ENCODE results near the gene ITGA1. TPM values are rescaled to one million over a fixed set of nuclear protein-coding genes. Genes with fewer than 3 reads are reported as not detected.

ITGA1 gene
- total and polyA plus RNA-seq, 2 of the 13 experiments (the other 11 are each of a cell fraction or from before 2014, with no cell fraction given): 23.1 to 28.6 TPM

DNA sequence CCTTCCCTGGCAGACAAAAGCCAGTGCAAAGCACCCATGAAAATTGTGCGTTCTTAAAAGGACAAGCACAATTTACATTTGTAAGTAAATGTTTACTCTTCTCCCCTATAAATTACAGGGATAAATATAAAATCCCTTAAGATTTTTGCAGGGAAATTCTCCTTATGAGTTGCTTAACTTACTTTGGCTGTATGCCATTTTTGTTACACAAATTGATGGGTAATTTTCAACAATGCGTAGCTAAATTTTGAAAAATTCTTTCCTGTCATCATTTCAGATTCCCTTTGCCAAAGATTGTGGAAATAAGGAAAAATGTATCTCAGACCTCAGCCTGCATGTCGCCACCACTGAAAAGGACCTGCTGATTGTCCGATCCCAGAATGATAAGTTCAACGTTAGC lies 137.3 kb downstream of the ITGA1 start:
- no peaks in the 10 kb centered on the region for H3K4me1 ChIP-seq (ENCODE audit: insufficient read depth, low read length)
- ChIA-PET POLR2A (no interaction called here), CTCF (ENCODE audit: low intra/inter-chr PET ratio, low total read pairs) (no interaction called here)
- H3K9ac ChIP-seq (ENCODE audit: insufficient read depth, low read depth, low read length): no peak overlapping the region
- BruUV-seq (replicated peaks): no TSS peak
- intact Hi-C loops (cut with micrococcal nuclease; ENCODE audit: unreplicated experiment): no loop called here
- H3K4me3 ChIP-seq (replicated peaks in 1 of 3; ENCODE audit: insufficient read depth in 1 of 3, low read depth in 2 of 3, low read length in 3 of 3): no peak overlapping the region
- H3K36me3 ChIP-seq (replicated peaks in 1 of 2; ENCODE audit: control insufficient read depth in 1 of 2, insufficient read depth in 2 of 2, low read length in 2 of 2): peaks cover 0 to 3% of the 10 kb centered on the region in 2 experiments; a peak in 1 of 5 replicates
- 97% methylated on average over 5 of the region's 5 CpGs for WGBS (ENCODE audit: low lambda C conversion rate)
- ATAC-seq: no peak
- H4K20me1 ChIP-seq (ENCODE audit: insufficient read depth, low read length): no peaks in the 10 kb centered on the region
- H3K27ac ChIP-seq (ENCODE audit: extremely low read length, insufficient read depth, low read length): no peak overlapping the region
- no peak for FAIRE-seq
- no peak overlapping the region for H2AFZ ChIP-seq (ENCODE audit: low read length)
- no peaks in the 10 kb centered on the region for H3K79me2 ChIP-seq (ENCODE audit: insufficient read depth, low read length)
- no peak overlapping the region for H3K4me2 ChIP-seq (ENCODE audit: low read depth, low read length)
- no peak for DNase-seq (ENCODE audit: low spot score)
- no peaks in the 10 kb centered on the region for H3K9me3 ChIP-seq (ENCODE audit: low read length)
- in situ Hi-C loops (cut with HindIII; ENCODE audit: extremely low pct_ligation_motif_present, low pct_unique_long_range_greater_than_20kb): no loop called here
- no peak for TF ChIP-seq GATAD1 (CRISPR knock-in tag; IDR thresholded peaks at IDR 0.05)
- no peak for TF ChIP-seq GLI4 (CRISPR knock-in tag; IDR thresholded peaks at IDR 0.05; ENCODE audit: borderline replicate concordance)
- TF ChIP-seq, protein P1, sequence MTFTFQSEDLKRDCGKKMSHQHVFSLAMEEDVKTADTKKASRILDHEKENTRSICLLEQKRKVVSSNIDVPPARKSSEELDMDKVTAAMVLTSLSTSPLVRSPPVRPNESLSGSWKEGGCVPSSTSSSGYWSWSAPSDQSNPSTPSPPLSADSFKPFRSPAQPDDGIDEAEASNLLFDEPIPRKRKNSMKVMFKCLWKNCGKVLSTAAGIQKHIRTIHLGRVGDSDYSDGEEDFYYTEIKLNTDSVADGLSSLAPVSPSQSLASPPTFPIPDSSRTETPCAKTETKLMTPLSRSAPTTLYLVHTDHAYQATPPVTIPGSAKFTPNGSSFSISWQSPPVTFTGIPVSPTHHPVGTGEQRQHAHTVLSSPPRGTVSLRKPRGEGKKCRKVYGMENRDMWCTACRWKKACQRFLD (CRISPR knock-in tag; IDR thresholded peaks at IDR 0.05; ENCODE audit: borderline replicate concordance): no peak
- TF ChIP-seq ZNF264 (CRISPR knock-in tag; IDR thresholded peaks at IDR 0.05): no peak
- TF ChIP-seq KLF11 (CRISPR knock-in tag; IDR thresholded peaks at IDR 0.05): no peak
- TF ChIP-seq SP1 (IDR thresholded peaks at IDR 0.05): no peak
- no peak for TF ChIP-seq SP1 (CRISPR knock-in tag; IDR thresholded peaks at IDR 0.05)
- no peak for TF ChIP-seq ZNF839 (CRISPR knock-in tag; IDR thresholded peaks at IDR 0.05; ENCODE audit: borderline replicate concordance)
- TF ChIP-seq ZEB1 (IDR thresholded peaks at IDR 0.05; ENCODE audit: insufficient replicate concordance, low read depth): no peak
- TF ChIP-seq JUN (CRISPR knock-in tag; IDR thresholded peaks at IDR 0.05): no peak
- TF ChIP-seq ZNF652 (CRISPR knock-in tag; IDR thresholded peaks at IDR 0.05; ENCODE audit: borderline replicate concordance, low read depth): no peak
- no peak for TF ChIP-seq HHEX (CRISPR knock-in tag; IDR thresholded peaks at IDR 0.05)
- no peak for TF ChIP-seq NFE2L1 (CRISPR knock-in tag; IDR thresholded peaks at IDR 0.05; ENCODE audit: borderline replicate concordance)
- TF ChIP-seq, protein P2, sequence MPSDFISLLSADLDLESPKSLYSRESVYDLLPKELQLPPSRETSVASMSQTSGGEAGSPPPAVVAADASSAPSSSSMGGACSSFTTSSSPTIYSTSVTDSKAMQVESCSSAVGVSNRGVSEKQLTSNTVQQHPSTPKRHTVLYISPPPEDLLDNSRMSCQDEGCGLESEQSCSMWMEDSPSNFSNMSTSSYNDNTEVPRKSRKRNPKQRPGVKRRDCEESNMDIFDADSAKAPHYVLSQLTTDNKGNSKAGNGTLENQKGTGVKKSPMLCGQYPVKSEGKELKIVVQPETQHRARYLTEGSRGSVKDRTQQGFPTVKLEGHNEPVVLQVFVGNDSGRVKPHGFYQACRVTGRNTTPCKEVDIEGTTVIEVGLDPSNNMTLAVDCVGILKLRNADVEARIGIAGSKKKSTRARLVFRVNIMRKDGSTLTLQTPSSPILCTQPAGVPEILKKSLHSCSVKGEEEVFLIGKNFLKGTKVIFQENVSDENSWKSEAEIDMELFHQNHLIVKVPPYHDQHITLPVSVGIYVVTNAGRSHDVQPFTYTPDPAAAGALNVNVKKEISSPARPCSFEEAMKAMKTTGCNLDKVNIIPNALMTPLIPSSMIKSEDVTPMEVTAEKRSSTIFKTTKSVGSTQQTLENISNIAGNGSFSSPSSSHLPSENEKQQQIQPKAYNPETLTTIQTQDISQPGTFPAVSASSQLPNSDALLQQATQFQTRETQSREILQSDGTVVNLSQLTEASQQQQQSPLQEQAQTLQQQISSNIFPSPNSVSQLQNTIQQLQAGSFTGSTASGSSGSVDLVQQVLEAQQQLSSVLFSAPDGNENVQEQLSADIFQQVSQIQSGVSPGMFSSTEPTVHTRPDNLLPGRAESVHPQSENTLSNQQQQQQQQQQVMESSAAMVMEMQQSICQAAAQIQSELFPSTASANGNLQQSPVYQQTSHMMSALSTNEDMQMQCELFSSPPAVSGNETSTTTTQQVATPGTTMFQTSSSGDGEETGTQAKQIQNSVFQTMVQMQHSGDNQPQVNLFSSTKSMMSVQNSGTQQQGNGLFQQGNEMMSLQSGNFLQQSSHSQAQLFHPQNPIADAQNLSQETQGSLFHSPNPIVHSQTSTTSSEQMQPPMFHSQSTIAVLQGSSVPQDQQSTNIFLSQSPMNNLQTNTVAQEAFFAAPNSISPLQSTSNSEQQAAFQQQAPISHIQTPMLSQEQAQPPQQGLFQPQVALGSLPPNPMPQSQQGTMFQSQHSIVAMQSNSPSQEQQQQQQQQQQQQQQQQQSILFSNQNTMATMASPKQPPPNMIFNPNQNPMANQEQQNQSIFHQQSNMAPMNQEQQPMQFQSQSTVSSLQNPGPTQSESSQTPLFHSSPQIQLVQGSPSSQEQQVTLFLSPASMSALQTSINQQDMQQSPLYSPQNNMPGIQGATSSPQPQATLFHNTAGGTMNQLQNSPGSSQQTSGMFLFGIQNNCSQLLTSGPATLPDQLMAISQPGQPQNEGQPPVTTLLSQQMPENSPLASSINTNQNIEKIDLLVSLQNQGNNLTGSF (CRISPR knock-in tag; IDR thresholded peaks at IDR 0.05): no peak
- no peak for TF ChIP-seq JUND (CRISPR knock-in tag; IDR thresholded peaks at IDR 0.05)
- no peak for TF ChIP-seq ZSCAN31 (CRISPR knock-in tag; IDR thresholded peaks at IDR 0.05; ENCODE audit: low read depth)
- TF ChIP-seq KAT7 (CRISPR knock-in tag; IDR thresholded peaks at IDR 0.05; ENCODE audit: borderline replicate concordance): no peak
- TF ChIP-seq PHB2 (IDR thresholded peaks at IDR 0.05; ENCODE audit: partially characterized antibody): no peak
- TF ChIP-seq SMC3 (IDR thresholded peaks at IDR 0.05; ENCODE audit: low read length): no peak
- H3K27me3 ChIP-seq (ENCODE audit: control insufficient read depth in 1 of 2, insufficient read depth in 2 of 2, low read length in 2 of 2): no peaks in the 10 kb centered on the region

Measured in HepG2 (cell line).